Measurements from ENCODE around the gene C20orf141.

Gene C20orf141

GRCh38 chr20:2816030-2816582 lies 1.3 kb downstream of the C20orf141 start, which contains the start of gene TMEM239:
Gene TMEM239 (plus strand): TSS chr20:2816364. CDS start chr20:2816555, 191 bp downstream.
- ChIA-PET POLR2A (no interaction called here), CTCF (interaction anchor here (0.6 kb wide), 1 partner anchor 13 kb away, joined by 3 read pairs; no protein-coding TSS in a partner anchor)
- no peaks in the 10 kb centered on the region for H3K36me3 ChIP-seq (ENCODE audit: control insufficient read depth in 2 of 2, insufficient read depth in 1 of 2, low read length in 2 of 2)
- H3K4me1 ChIP-seq (ENCODE audit: control insufficient read depth, insufficient read depth, low read length): peaks cover 19% of the 10 kb centered on the region
- H3K27ac ChIP-seq (ENCODE audit: extremely low read depth, low read depth, low read length): 0 out of 2 replicates have a peak within 1 kb of the TSS, but pooled peaks have one; percentile 12
- H3K9me3 ChIP-seq (ENCODE audit: control insufficient read depth, insufficient read depth, low read depth, low read length): peaks cover 2% of the 10 kb centered on the region; the same call in 1 of the 2 replicates
- no peak within 1 kb of the TSS for H3K4me3 ChIP-seq (ENCODE audit: low read depth, low read length)
- TF ChIP-seq ZNF114 (tag by site-specific recombination; IDR thresholded peaks at IDR 0.05) (no peak), ZNF704 (tag by site-specific recombination; IDR thresholded peaks at IDR 0.05) (no peak), PRDM1 (tag by site-specific recombination; IDR thresholded peaks at IDR 0.05) (peak; percentile 81)

GRCh38 chr20:2816583-2817340 lies 2.0 kb downstream of the C20orf141 start:
- Histone ChIP-seq H3K4me3 (ENCODE audit: low read depth, low read length) (no peak overlapping the region), H3K4me1 (ENCODE audit: control insufficient read depth, insufficient read depth, low read length) (peaks cover 19% of the 10 kb centered on the region), H3K27ac (ENCODE audit: extremely low read depth, low read depth, low read length) (no peak overlapping the region), H3K9me3 (ENCODE audit: control insufficient read depth, insufficient read depth, low read depth, low read length) (peaks cover 2% of the 10 kb centered on the region; the same call in 1 of the 2 replicates), H3K36me3 (ENCODE audit: control insufficient read depth in 2 of 2, insufficient read depth in 1 of 2, low read length in 2 of 2) (no peaks in the 10 kb centered on the region)
- ChIA-PET POLR2A (no interaction called here), CTCF (interaction anchor here (0.6 to 1.2 kb wide), 3 partner anchors 14 to 181 kb away, joined by 3 read pairs; no protein-coding TSS in a partner anchor)
- TF ChIP-seq WT1 (tag by site-specific recombination; IDR thresholded peaks at IDR 0.05) (no peak), ZNF10 (tag by site-specific recombination; IDR thresholded peaks at IDR 0.05) (no peak), INSM2 (tag by site-specific recombination; IDR thresholded peaks at IDR 0.05) (no peak), ZNF629 (tag by site-specific recombination; IDR thresholded peaks at IDR 0.05) (no peak), ZNF561 (tag by site-specific recombination; IDR thresholded peaks at IDR 0.05; ENCODE audit: borderline replicate concordance) (no peak), ZNF701 (tag by site-specific recombination; IDR thresholded peaks at IDR 0.05) (no peak), ZIC2 (tag by site-specific recombination; IDR thresholded peaks at IDR 0.05) (peak; percentile 76), ZNF639 (tag by site-specific recombination; IDR thresholded peaks at IDR 0.05) (no peak)

- no peaks in the 10 kb centered on the region for H3K36me3 ChIP-seq (ENCODE audit: control insufficient read depth in 2 of 2, insufficient read depth in 1 of 2, low read length in 2 of 2)
- H3K27ac ChIP-seq (ENCODE audit: extremely low read depth, low read depth, low read length): no peak overlapping the region
Observed at GRCh38 chr20:2817341-2817726, 2.5 kb downstream of the C20orf141 start.

More at GRCh38 chr20:2817341-2817726, 2.5 kb downstream of the C20orf141 start:
- Histone ChIP-seq H3K4me3 (ENCODE audit: low read depth, low read length) (no peak overlapping the region), H3K9me3 (ENCODE audit: control insufficient read depth, insufficient read depth, low read depth, low read length) (no peaks in the 10 kb centered on the region), H3K4me1 (ENCODE audit: control insufficient read depth, insufficient read depth, low read length) (peaks cover 19% of the 10 kb centered on the region)
- TF ChIP-seq TCF7L2 (IDR thresholded peaks at IDR 0.05; ENCODE audit: borderline replicate concordance, low read depth, low read length): no peak
- TF ChIP-seq ZFHX2 (tag by site-specific recombination; conservative IDR thresholded peaks at IDR 0.05): 0 out of 2 replicates have a peak, but pooled peaks have one; percentile 14
- POLR2A ChIA-PET: no interaction called here
- CTCF ChIA-PET: interaction anchor here (1.2 to 2.0 kb wide), 3 partner anchors 35 to 180 kb away, joined by 3 to 6 read pairs (median 3); no protein-coding TSS in a partner anchor
